ENCODE results near the gene SP140. TPM values are rescaled to one million over a fixed set of nuclear protein-coding genes. Genes with fewer than 3 reads are reported as not detected.

The SP140 gene
- total RNA-seq, 1 donor from 2014 or later, result 7.4 TPM

DNA sequence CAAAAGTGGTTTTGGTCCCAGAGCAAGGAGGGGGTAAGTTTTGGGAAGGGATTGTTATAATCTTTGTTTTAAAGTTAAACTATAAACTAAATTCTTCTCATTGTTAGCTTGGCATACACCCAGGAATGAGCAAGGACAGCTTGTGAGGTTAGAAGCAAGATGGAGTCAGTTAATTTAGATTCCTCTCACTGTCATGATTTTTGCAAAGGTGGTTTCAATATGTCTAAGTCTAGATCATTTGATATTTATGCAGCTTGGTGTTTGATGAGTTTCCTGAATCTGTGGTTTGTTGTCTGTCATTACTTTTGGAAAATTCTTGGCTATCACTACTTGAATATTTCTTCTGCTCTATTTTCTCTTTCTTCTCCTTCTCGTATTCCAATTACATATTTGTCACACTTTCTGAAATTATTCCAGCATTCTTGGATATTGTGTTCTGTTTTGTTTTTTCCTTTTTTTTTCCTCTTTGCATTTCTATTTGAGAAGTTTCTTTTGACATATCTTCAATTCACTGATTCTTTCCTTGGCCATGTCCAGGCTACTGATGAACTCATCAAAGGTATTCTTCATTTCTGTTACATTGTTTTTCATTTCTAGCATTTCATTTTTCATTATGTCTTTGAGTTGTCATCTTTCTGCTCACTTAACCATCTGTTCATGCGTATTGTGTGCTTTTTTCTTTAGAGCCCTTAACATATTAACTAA, 5.1 kb downstream of the SP140 start:
- no peaks in the 10 kb centered on the region for H3K36me3 ChIP-seq
- no peak for DNase-seq (ENCODE audit: extremely low spot score in 2 of 2)
- TF ChIP-seq, protein P1, sequence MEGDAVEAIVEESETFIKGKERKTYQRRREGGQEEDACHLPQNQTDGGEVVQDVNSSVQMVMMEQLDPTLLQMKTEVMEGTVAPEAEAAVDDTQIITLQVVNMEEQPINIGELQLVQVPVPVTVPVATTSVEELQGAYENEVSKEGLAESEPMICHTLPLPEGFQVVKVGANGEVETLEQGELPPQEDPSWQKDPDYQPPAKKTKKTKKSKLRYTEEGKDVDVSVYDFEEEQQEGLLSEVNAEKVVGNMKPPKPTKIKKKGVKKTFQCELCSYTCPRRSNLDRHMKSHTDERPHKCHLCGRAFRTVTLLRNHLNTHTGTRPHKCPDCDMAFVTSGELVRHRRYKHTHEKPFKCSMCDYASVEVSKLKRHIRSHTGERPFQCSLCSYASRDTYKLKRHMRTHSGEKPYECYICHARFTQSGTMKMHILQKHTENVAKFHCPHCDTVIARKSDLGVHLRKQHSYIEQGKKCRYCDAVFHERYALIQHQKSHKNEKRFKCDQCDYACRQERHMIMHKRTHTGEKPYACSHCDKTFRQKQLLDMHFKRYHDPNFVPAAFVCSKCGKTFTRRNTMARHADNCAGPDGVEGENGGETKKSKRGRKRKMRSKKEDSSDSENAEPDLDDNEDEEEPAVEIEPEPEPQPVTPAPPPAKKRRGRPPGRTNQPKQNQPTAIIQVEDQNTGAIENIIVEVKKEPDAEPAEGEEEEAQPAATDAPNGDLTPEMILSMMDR (IDR thresholded peaks at IDR 0.05), result no peak
- no peak for TF ChIP-seq POLR2AphosphoS5 (IDR thresholded peaks at IDR 0.05; ENCODE audit: insufficient read depth in 1 of 2, low read depth in 1 of 2)
- no peak for TF ChIP-seq POLR2A (IDR thresholded peaks at IDR 0.05)
- no peaks in the 10 kb centered on the region for H3K4me1 ChIP-seq
- H3K4me3 ChIP-seq, result no peak overlapping the region
- no peaks in the 10 kb centered on the region for H3K27me3 ChIP-seq
- intact Hi-C loops (cut with DNase I), result no loop called here
- no peak overlapping the region for H3K27ac ChIP-seq
- peaks cover 4% of the 10 kb centered on the region for H3K9me3 ChIP-seq

DNA sequence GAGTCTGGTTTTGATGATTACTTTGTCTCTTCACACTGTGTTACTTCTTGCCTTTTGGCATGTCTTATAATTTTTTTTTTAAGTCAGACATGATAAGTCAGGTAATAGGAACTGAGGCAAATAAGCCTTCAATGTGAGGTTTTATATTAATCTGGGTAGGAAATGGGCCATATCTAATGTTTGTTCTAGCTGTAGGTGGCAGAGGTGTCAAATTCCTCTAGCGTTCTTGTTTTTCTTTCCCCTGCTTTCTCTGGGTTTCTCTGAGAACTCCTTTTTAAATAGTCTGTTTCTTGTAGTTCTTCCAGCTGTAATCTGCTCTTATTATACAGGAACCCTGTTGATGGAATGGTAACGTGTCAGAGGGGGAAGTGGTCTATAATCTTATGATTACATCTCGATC, 5.7 kb downstream of the SP140 start:
- H3K4me1 ChIP-seq, result no peaks in the 10 kb centered on the region
- H3K4me3 ChIP-seq, result no peak overlapping the region
- DNase-seq (ENCODE audit: extremely low spot score in 2 of 2), result no peak
- intact Hi-C loops (cut with DNase I), result no loop called here
- TF ChIP-seq, protein P1 (IDR thresholded peaks at IDR 0.05), result no peak
- TF ChIP-seq POLR2AphosphoS5 (IDR thresholded peaks at IDR 0.05; ENCODE audit: insufficient read depth in 1 of 2, low read depth in 1 of 2) (no peak), POLR2A (IDR thresholded peaks at IDR 0.05) (no peak)
- H3K27ac ChIP-seq, result no peak overlapping the region
- peaks cover 4% of the 10 kb centered on the region for H3K9me3 ChIP-seq
- no peaks in the 10 kb centered on the region for H3K27me3 ChIP-seq
- no peaks in the 10 kb centered on the region for H3K36me3 ChIP-seq

DNA sequence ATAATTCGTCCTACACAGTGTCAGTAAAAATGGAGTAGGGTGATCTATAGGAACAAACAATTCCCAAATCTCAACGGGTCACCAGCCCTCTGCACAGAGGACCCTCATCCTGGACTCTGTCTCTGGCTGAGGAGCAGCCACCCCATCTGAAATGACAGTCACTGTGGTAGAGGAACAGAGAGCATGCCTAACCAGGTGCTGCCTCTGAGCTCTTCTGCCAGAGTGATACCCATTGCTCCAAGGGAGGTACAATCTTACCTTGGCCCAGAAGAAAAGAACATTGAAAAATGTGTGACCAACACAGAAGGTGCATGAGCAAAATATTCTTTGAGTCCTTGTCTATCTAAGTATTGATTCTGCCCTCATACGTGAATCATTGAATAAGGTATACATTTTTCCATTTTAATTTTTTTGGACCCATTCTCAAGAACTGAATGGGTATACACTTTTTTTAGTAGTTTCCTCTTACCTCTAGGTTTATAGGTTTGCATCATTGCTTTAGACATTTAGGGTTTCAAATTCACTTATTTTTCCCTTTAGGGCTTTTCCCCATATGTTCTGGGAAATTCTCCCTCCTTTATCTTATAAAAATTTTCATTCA, 8.7 kb downstream of the SP140 start:
- intact Hi-C loops (cut with DNase I), result no loop called here
- DNase-seq (ENCODE audit: extremely low spot score in 2 of 2), result no peak
- Histone ChIP-seq H3K36me3 (no peaks in the 10 kb centered on the region), H3K27ac (no peak overlapping the region), H3K9me3 (peaks cover 4% of the 10 kb centered on the region), H3K27me3 (no peaks in the 10 kb centered on the region), H3K4me1 (no peaks in the 10 kb centered on the region), H3K4me3 (no peak overlapping the region)
- TF ChIP-seq, protein P1 (IDR thresholded peaks at IDR 0.05), result no peak
- TF ChIP-seq POLR2AphosphoS5 (IDR thresholded peaks at IDR 0.05; ENCODE audit: insufficient read depth in 1 of 2, low read depth in 1 of 2) (no peak), POLR2A (IDR thresholded peaks at IDR 0.05) (no peak)

DNA sequence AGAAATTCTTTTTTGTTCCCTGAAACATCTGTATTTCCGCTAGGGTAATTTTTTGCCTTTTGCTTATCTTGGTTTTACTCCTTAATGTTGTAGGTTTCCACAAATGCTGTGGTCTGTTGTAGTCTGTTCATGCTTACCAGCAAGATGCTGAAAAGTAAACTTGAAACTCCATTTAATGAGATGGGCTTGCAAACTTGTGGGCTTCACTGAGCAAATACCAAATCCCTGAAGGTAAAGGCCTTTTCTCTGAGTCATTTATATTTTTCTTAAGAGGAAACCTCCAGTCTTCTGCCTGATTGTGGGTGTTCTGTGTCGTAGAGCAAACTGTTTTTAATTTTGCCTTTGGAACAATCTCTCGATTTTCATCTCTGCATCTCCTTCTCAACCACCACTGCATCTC, 9.3 kb downstream of the SP140 start:
- peaks cover 4% of the 10 kb centered on the region for H3K9me3 ChIP-seq
- TF ChIP-seq POLR2AphosphoS5 (IDR thresholded peaks at IDR 0.05; ENCODE audit: insufficient read depth in 1 of 2, low read depth in 1 of 2) (no peak), POLR2A (IDR thresholded peaks at IDR 0.05) (no peak)
- TF ChIP-seq, protein P1 (IDR thresholded peaks at IDR 0.05), result no peak
- no peak overlapping the region for H3K4me3 ChIP-seq
- H3K27ac ChIP-seq, result no peak overlapping the region
- H3K27me3 ChIP-seq, result no peaks in the 10 kb centered on the region
- H3K36me3 ChIP-seq, result no peaks in the 10 kb centered on the region
- H3K4me1 ChIP-seq, result no peaks in the 10 kb centered on the region
- intact Hi-C loops (cut with DNase I), result no loop called here
- DNase-seq (ENCODE audit: extremely low spot score in 2 of 2), result no peak

DNA sequence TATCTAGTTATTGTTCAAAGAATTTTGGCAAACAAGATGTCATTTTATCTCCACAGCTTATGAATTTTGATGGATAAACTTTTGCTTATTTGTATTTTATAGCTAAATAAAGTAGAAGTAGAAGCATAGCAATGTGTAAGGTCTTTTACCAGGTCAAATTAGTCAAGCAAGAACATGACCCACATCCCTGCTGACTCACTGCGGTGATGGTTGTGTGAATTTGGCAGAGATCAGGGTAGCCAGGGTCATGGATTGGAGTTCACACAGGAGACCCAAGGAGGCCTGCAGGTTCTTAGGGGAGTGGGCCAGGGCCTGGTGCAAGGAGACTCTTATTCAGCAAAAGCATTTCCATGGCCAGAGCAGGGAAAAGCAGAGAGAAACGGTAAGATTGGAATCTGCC, 18.7 kb downstream of the SP140 start:
- H3K4me1 ChIP-seq, result no peaks in the 10 kb centered on the region
- no peaks in the 10 kb centered on the region for H3K9me3 ChIP-seq
- H3K4me3 ChIP-seq, result no peak overlapping the region
- H3K27ac ChIP-seq, result no peak overlapping the region
- no peak for DNase-seq (ENCODE audit: extremely low spot score in 2 of 2)
- TF ChIP-seq, protein P1 (IDR thresholded peaks at IDR 0.05), result no peak
- TF ChIP-seq POLR2A (IDR thresholded peaks at IDR 0.05) (no peak), POLR2AphosphoS5 (IDR thresholded peaks at IDR 0.05; ENCODE audit: insufficient read depth in 1 of 2, low read depth in 1 of 2) (no peak)
- H3K27me3 ChIP-seq, result no peaks in the 10 kb centered on the region
- H3K36me3 ChIP-seq, result no peaks in the 10 kb centered on the region
- intact Hi-C loops (cut with DNase I), result no loop called here

All from vagina (tissue), 2 donors.